Measurements from ENCODE around the gene FARP1.

The FARP1 gene

GRCh38 chr13:98483601-98484288, 340.9 kb downstream of the FARP1 start:
- DNase-seq (ENCODE audit: low read depth in 3 of 3), result no peak

DNA sequence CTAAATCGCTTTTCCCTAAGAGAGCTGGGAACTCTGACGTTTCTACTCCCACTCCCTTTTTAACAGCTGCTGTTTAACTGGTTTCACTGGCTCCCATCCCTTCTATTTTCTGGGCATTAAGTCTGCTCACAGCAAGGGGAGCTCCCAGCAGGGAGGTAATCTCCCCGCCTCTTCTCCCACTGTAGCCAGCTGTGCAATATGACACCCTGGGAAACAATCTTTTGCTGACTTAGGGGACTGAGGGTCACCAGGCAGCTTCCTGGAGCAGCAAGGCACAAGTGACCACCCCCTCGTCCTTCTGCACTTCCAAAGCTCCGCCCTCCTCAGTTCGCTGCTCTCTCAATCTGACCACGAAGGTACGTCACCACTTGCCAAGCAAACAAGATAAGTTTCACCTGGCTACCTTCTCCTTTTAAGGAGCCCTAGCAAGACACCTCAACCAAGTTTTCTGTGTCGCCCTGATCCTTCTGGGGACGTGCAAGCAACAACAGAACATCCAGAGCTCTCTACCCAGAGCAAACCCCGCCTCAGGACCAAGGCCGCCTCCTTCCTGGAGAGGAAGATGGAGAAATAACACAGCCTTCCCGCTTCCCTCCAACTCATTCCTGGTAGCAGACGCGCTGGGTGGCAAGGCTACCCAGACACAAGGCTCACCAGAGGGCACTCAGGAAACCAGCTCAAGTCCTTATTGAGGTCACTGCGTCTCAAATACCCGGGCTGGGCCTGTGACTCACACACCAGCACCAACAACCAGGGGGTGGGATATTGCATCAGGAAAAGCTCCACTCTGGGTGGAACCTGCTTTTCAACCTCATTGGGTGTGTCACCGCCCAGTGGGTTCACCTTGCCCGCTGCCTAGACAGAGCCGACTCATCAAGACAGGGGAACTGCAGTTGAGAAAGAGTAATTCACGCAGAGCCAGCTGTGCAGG, 341.7 kb downstream of the FARP1 start:
- peak in 2 of 3 experiments; percentile 33 to 61 for DNase-seq (ENCODE audit: low read depth in 3 of 3)

DNA sequence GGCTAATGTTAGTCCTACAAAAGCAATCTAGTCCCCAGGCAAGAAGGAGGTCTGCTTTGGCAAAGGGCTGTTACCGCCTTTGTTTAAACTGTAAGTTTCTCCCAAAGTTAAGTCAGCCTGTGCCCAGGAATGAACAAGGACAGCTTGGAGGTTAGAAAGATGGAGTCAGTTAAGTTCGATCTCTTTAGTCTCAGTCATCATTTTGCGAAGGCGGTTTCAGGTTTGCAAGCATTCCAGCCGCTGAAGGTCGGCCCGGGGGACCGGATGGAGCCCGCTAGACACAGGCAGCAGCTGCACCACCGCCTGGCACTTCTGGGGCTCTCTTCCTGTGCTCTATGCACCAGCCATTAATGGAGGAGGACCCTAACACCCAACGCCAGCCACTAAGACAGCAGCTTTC, 342.7 kb downstream of the FARP1 start:
- DNase-seq (ENCODE audit: low read depth in 3 of 3), result no peak

DNA sequence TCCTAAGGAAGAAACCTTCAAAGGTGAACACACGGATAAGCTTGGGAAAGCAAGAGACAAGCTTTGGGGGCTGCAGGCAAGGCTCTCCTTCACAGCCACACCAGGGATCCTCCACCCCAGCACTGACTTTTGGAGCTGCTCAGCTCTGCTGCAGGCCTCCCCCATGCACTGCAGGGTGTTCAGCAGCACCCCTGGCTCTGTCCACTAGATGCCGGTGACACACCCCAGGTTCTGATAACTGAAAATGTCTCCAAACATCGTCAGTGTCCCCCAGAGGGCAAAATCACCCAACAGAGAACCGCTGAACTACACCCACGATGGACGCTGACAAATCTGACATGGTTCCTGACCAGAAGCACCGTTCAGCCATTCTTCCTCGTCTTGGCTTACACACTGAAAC, 343.5 kb downstream of the FARP1 start:
- DNase-seq (ENCODE audit: low read depth in 3 of 3), result no peak

DNA sequence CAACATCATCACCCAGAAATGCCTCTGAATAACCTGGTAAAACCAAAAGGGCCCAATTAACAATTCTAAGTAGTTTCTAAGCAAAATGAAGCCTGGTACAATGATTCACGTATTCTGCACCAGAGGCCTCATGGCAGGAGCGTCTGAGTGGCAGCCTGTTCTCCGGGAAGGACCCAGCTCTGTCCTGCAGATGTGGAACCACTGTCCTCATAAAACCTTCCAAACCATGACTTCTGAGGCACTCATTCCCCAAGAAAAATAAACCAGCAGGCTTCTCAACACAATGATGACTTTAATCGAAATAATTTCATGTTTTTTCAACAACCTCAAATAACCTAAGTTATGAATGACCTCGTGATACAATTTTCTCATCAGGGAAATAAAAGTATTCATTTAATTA, 344.1 kb downstream of the FARP1 start:
- no peak for DNase-seq (ENCODE audit: low read depth in 3 of 3)

DNA sequence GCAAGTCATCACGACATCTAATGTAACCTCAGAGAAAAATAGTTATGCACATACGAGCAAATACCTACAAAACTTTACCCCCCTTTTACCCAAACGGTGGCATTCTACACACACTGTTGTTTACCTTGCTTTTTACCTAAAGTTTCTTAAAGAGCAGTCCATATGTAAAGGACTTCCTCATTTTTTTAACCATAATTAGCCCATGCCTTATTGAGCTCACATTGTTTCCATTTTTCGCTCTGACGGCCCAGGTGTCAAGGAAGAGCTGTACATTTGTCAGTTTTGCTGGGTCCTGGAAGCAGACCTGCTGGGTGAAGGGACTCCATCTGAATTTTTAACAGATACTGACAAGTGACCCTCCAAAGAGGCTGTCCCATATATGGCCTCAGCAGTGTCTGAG, 344.6 kb downstream of the FARP1 start:
- no peak for DNase-seq (ENCODE audit: low read depth in 3 of 3)

- DNase-seq (ENCODE audit: low read depth in 3 of 3), result no peak
Measured at GRCh38 chr13:98488736-98489135, 345.8 kb downstream of the FARP1 start.

- no peak for DNase-seq (ENCODE audit: low read depth in 3 of 3)
Measured at GRCh38 chr13:98489446-98490194, 346.7 kb downstream of the FARP1 start.

- no peak for DNase-seq (ENCODE audit: low read depth in 3 of 3)
Measured at GRCh38 chr13:98490195-98490836, 347.4 kb downstream of the FARP1 start.

DNA sequence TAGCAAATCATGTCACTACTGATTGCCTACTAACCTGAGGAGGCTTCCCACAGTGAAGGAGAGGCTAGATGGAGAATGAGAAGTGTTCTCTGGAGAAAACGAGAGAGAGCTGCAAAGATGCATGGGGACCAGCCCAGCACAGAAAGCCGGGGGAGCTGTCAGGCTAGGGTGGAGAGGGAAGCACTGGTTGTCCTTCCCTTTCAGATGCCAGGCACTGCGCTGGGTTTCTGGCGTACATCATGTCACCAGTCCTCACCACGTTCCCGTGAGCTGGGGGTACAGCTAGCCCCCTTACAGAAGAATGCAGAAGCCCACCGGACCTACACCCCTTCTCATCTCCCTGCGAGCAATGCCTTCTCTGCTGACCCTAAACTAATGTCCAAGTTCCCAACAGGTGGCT, 348.0 kb downstream of the FARP1 start:
- no peak for DNase-seq (ENCODE audit: low read depth in 3 of 3)

- DNase-seq (ENCODE audit: low read depth in 3 of 3), result no peak
Measured at GRCh38 chr13:98492335-98493041, 349.6 kb downstream of the FARP1 start.

DNA sequence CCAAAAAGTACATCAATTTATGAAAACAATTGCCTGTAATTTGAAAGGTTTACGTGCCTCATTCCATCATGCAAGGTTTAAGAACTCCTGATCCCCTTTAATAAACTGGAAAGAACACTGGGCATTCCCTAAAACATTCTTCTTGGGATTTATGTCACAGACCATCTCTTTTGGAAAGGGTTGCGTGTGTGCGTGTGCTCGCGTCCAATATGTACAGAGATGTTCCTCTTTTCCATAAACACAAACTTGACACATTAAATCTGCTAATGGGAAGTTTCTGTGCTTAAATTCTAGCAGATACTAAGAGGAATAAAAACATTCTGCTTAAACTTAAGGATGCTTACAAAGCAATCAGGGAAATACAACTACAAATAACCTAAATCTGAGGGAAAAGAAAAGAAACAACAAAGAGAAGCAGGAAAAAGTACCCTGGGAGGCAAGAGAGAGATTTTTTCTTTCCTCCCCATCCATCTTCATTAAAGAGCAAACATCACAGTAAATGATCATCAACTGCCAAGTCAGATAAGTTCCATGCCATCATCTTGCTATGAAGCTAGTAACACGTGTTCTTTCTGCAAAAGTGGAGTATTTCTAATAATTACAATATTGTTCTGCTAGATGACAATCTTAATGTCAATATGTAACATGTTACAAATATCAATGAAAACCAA, 350.3 kb downstream of the FARP1 start:
- DNase-seq (ENCODE audit: low read depth in 3 of 3), result no peak

- DNase-seq (ENCODE audit: low read depth in 3 of 3), result no peak
Measured at GRCh38 chr13:98494769-98495168, 351.9 kb downstream of the FARP1 start.

DNA sequence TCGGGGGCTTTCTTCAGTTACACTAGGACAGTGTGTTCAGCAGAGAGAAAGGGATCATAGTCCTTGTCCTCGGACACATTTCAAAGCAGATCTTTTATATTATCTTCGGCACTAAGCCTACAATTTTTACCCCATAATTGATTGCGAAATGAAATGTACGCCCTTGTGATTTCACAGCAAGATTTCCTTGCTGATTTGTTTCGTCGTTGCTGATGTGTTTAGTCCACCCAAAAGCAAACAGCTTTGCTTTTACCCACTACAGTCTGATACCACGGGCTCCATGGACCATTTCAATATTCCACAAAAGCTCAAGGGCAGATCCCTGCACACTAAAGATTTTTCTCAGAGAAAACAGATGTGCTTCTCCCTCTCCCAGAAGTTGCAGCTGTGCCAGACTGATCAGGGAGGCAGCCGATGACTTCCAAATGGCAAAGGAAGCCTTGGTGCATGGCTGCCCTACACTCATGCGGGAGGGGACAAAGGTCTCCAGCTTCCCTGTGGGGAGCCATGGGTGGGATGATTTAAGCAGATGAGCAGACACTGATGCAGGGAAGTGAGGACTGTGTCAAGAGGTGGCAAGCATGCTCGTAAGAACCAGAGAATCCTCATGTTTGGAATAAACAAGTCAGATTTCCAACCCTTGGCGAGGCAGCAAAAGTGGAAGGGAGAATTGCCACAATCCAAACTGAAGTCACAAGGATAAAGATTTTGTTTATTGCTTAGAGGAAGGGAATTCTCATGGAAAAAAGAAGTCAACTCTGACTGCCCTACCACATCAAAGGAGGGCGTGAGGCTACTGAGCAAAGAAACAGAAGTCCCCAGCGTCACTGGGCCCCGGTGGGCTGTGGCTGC, 353.0 kb downstream of the FARP1 start:
- DNase-seq (ENCODE audit: low read depth in 3 of 3), result no peak

- DNase-seq (ENCODE audit: low read depth in 3 of 3), result no peak
Measured at GRCh38 chr13:98496479-98496791, 353.5 kb downstream of the FARP1 start.

DNA sequence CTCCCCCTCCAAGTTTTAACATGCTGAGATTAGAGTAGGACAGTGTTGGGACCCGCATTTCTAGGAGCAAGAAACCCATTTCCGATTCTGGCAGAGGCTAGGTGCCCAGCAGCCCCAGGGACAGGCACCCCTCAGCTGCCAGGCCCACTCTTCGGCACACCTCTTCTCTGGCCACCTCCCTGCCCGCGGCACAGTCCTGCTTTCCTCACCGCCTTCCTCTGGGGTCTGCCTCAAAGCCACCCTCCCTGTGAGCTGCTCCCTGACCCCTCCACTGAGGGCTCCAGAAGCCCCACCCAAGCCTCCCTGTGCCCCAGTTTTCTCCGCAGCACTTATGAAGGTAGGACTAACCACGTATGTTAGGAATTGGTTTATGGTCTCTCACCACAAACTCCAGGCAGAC, 354.1 kb downstream of the FARP1 start:
- no peak for DNase-seq (ENCODE audit: low read depth in 3 of 3)

DNA sequence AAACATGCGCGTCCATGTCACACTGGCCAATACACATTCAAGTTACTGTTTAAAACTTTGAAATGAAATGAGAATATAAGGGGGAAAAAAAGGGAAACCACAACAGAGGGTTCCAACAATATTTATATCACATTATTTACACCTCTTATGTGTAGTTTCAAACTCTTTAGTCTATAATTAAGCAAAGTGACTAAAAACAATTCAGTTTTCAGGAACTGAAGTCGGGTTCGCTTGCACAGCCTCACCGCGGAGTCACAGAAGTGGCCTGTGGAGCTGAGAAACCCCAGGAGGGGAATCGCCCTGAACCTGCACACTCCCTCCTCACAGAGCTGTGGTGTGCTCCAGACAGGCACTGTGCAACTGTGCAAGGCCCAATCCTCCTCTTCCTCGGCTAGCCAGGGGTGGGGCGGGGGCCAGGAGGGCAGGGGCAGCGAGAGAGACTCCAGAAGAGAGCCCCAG, 358.1 kb downstream of the FARP1 start:
- no peak for DNase-seq (ENCODE audit: low read depth in 3 of 3)

- DNase-seq (ENCODE audit: low read depth in 3 of 3), result no peak
Measured at GRCh38 chr13:98503175-98504028, 360.5 kb downstream of the FARP1 start.

DNA sequence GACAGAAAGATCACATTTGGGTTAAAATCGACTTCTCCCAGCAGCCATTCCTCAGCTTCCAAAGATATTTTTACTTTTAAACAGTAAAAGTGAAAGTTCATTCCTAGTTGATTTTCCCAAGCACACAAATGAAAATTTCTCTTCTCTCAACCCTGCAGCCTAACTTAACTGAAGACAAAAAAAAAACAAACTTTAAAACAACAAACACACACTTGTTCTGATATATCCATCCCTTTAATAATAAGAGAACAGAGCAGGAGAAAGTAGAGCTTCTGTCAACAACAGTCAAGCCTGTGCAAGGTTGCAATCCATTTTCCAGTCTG, 361.1 kb downstream of the FARP1 start:
- DNase-seq (ENCODE audit: low read depth in 3 of 3), result no peak

Measured in stimulated activated CD4-positive, alpha-beta T cell treated with anti-CD3 and anti-CD28 coated beads, TNF-alpha, amount 100 ng/mL, for 4 hours (primary cell).